HepG2 (cell line): ENCODE measurements around the gene PIM3. TPM values are rescaled to one million over a fixed set of nuclear protein-coding genes. Genes with fewer than 3 reads are reported as not detected.

ENCODE experiments used
- BORCS8-MEF2B ChIP-seq: sonication (generic); formaldehyde crosslinking; IDR thresholded peaks from 2 replicates; pipeline ENCODE4 v1.8.0; 2022; ENCODE audit warnings: mild to moderate bottlenecking, missing genetic modification reagents
- CBX1 ChIP-seq: IDR thresholded peaks from one replicate; pipeline ENCODE4 v1.6.1; 2016; ENCODE audit warnings: antibody characterized with exemption, low read depth
- CBX2 ChIP-seq, 2 experiments: fragments of 200-600 bp in 1 of 2; sonication (generic); formaldehyde crosslinking in 1 of 2; IDR thresholded peaks; 2 replicates each; pipeline versions ENCODE4 v1.7.0 to v1.8.1; 2018 to 2022; ENCODE audit warnings: low read depth in 2 of 2, low read length in 1 of 2, mild to moderate bottlenecking in 1 of 2, missing genetic modification reagents in 1 of 2
- CHCHD3 ChIP-seq: sonication (generic); formaldehyde crosslinking; IDR thresholded peaks from 2 replicates; pipeline ENCODE4 v1.8.0; 2022; ENCODE audit warnings: mild to moderate bottlenecking, missing genetic modification reagents, moderate library complexity
- FOSL2 ChIP-seq: sonication (generic); formaldehyde crosslinking; IDR thresholded peaks from 2 replicates; pipeline ENCODE4 v1.4.0; 2020; ENCODE audit warnings: missing genetic modification reagents
- GATAD2A ChIP-seq: IDR thresholded peaks from 2 replicates; pipeline ENCODE4 v1.6.1; 2016
- NCOR1 ChIP-seq: fragments of 200-600 bp; sonication (generic); IDR thresholded peaks from 2 replicates; pipeline ENCODE4 v1.7.0; 2017; ENCODE audit warnings: antibody characterized with exemption, low read length, borderline replicate concordance
- NFIC ChIP-seq: IDR thresholded peaks from 2 replicates; pipeline ENCODE4 v1.6.1; 2012; ENCODE audit warnings: mild to moderate bottlenecking, low read length, inconsistent platforms
- RFXAP ChIP-seq: sonication (generic); formaldehyde crosslinking; IDR thresholded peaks from 2 replicates; pipeline ENCODE4 v1.4.0; 2020; ENCODE audit warnings: missing genetic modification reagents, borderline replicate concordance
- TMF1 ChIP-seq: sonication (generic); formaldehyde crosslinking; IDR thresholded peaks from 2 replicates; pipeline ENCODE4 v1.8.1; 2022; ENCODE audit warnings: low read depth, missing genetic modification reagents
- XBP1 ChIP-seq: sonication (generic); formaldehyde crosslinking; IDR thresholded peaks from 2 replicates; pipeline ENCODE4 v1.5.0; 2020; ENCODE audit warnings: missing genetic modification reagents
- ZFAT ChIP-seq: sonication (generic); formaldehyde crosslinking; conservative IDR thresholded peaks from 2 replicates; pipeline ENCODE4 v1.8.1; 2023; ENCODE audit warnings: missing genetic modification reagents, inconsistent platforms
- ZFP36L1 ChIP-seq: sonication (generic); formaldehyde crosslinking; IDR thresholded peaks from 2 replicates; pipeline ENCODE4 v1.8.0; 2022; ENCODE audit warnings: mild to moderate bottlenecking, missing genetic modification reagents, moderate library complexity
- ZNF350 ChIP-seq: sonication (generic); formaldehyde crosslinking; IDR thresholded peaks from 2 replicates; pipeline ENCODE4 v1.4.0; 2020; ENCODE audit warnings: mild to moderate bottlenecking, low read depth, missing genetic modification reagents, borderline replicate concordance
- ZNF383 ChIP-seq: sonication (generic); formaldehyde crosslinking; IDR thresholded peaks from 2 replicates; pipeline ENCODE4 v1.4.0; 2020; ENCODE audit warnings: missing genetic modification reagents, mild to moderate bottlenecking, borderline replicate concordance
- ZNF761 ChIP-seq: sonication (generic); formaldehyde crosslinking; conservative IDR thresholded peaks from 2 replicates; pipeline ENCODE4 v1.4.0; 2020; ENCODE audit warnings: mild to moderate bottlenecking, missing genetic modification reagents
- ZNF816 ChIP-seq: sonication (generic); formaldehyde crosslinking; IDR thresholded peaks from 2 replicates; pipeline ENCODE4 v1.8.0; 2022; ENCODE audit warnings: missing genetic modification reagents, mild to moderate bottlenecking, borderline replicate concordance
- ZSCAN25 ChIP-seq: sonication (generic); formaldehyde crosslinking; IDR thresholded peaks from 2 replicates; pipeline ENCODE4 v1.8.0; 2022; ENCODE audit warnings: mild to moderate bottlenecking, missing genetic modification reagents
- polyA plus RNA-seq, 8 experiments: library from polyadenylated mRNA; depleted of rRNA in 3 of 8; stranded (reverse) in 7 of 8; unstranded in 1 of 8; fragments of >200 nt; fragmentation: Illumina TruSeq in 4 of 8; extraction: Trizol in 4 of 8; gene quantifications; 2 replicates each; pipeline versions ENCODE4 v1.2.1 to v1.2.3, GENCODE V29; 2011 to 2016; ENCODE audit warnings: low read depth in 4 of 8, missing spikeins in 1 of 8, mixed read lengths in 1 of 8; ENCODE audit not compliant: insufficient read depth in 1 of 8
- total RNA-seq, 5 experiments: library from RNA; depleted of rRNA; stranded (reverse); fragments of >200 nt; fragmentation: Illumina TruSeq; extraction: Trizol; gene quantifications; 2 replicates each; pipeline ENCODE4 v1.2.3, GENCODE V29; 2016; ENCODE audit warnings: low read depth in 1 of 5
- TF ChIP-seq, protein P1 (sequence below): sonication (generic); formaldehyde crosslinking; IDR thresholded peaks from 2 replicates; pipeline ENCODE4 v1.4.0; 2020; ENCODE audit warnings: missing genetic modification reagents, borderline replicate concordance
- TF ChIP-seq, protein P2 (sequence below): sonication (generic); formaldehyde crosslinking; IDR thresholded peaks from 2 replicates; pipeline ENCODE4 v1.5.0; 2020; ENCODE audit warnings: mild to moderate bottlenecking, low read depth, missing genetic modification reagents, borderline replicate concordance
- TF ChIP-seq, protein P3 (sequence below): IDR thresholded peaks from 2 replicates; pipeline ENCODE4 v1.6.1; 2016; ENCODE audit warnings: low read depth, missing genetic modification reagents, missing compliant biosample characterization

PIM3 gene
- total and polyA plus RNA-seq, 2 of the 13 experiments (the other 11 are each of a cell fraction or from before 2014, with no cell fraction given), result 21.6 to 31.2 TPM

DNA sequence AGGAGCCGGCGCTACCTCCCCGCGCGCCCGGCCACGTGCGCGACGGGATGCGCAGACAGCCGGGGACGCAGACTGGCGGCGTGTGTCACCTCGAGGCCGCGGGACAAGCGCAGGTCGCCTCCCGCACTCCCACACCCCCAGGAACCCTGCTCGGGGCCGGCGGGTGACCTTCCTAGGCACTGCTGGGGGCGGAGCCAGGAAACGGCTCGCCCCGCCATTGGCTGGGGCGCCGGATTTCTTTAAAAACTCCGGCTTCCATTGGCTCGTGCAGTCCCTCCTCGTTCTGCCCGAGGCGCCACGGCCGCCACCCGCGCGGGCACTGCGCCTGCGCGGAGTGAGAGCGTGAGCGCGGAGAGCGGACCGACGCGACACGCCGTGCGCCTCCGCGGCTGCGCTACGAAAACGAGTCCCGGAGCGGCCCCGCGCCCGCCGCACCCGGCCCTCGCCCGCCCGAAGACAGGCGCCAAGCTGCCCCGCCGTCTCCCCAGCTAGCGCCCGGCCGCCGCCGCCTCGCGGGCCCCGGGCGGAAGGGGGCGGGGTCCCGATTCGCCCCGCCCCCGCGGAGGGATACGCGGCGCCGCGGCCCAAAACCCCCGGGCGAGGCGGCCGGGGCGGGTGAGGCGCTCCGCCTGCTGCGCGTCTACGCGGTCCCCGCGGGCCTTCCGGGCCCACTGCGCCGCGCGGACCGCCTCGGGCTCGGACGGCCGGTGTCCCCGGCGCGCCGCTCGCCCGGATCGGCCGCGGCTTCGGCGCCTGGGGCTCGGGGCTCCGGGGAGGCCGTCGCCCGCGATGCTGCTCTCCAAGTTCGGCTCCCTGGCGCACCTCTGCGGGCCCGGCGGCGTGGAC is at the start of gene PIM3 (continued):
- TF ChIP-seq, protein P1, sequence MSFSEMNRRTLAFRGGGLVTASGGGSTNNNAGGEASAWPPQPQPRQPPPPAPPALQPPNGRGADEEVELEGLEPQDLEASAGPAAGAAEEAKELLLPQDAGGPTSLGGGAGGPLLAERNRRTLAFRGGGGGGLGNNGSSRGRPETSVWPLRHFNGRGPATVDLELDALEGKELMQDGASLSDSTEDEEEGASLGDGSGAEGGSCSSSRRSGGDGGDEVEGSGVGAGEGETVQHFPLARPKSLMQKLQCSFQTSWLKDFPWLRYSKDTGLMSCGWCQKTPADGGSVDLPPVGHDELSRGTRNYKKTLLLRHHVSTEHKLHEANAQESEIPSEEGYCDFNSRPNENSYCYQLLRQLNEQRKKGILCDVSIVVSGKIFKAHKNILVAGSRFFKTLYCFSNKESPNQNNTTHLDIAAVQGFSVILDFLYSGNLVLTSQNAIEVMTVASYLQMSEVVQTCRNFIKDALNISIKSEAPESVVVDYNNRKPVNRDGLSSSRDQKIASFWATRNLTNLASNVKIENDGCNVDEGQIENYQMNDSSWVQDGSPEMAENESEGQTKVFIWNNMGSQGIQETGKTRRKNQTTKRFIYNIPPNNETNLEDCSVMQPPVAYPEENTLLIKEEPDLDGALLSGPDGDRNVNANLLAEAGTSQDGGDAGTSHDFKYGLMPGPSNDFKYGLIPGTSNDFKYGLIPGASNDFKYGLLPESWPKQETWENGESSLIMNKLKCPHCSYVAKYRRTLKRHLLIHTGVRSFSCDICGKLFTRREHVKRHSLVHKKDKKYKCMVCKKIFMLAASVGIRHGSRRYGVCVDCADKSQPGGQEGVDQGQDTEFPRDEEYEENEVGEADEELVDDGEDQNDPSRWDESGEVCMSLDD, result peak; percentile 71; the same call in 1 of the 2 replicates
- TF ChIP-seq GATAD2A, result no peak
- TF ChIP-seq NFIC, result no peak
- TF ChIP-seq ZNF383 (CRISPR knock-in tag), result no peak
- peak; percentile 35; the same call in 1 of the 2 replicates for TF ChIP-seq CHCHD3 (CRISPR knock-in tag)
- TF ChIP-seq CBX2 (IDR thresholded peaks at IDR 0.05; ENCODE audit: low read depth, low read length), result no peak
- no peak for TF ChIP-seq CBX2 (CRISPR knock-in tag; IDR thresholded peaks at IDR 0.05; ENCODE audit: low read depth)
- no peak for TF ChIP-seq ZNF350 (CRISPR knock-in tag)
- no peak for TF ChIP-seq RFXAP
- TF ChIP-seq ZNF816 (CRISPR knock-in tag), result no peak; the same call in 1 of the 2 replicates
- peak; percentile 59; the same call in 1 of the 2 replicates for TF ChIP-seq TMF1 (CRISPR knock-in tag)
- TF ChIP-seq NCOR1, result no peak
- peak; percentile 43; the same call in 1 of the 2 replicates for TF ChIP-seq FOSL2 (CRISPR knock-in tag)
- TF ChIP-seq ZNF761 (CRISPR knock-in tag), result no peak; the same call in 1 of the 2 replicates
- TF ChIP-seq ZSCAN25 (CRISPR knock-in tag), result no peak
- TF ChIP-seq ZFAT (CRISPR knock-in tag), result no peak; the same call in 1 of the 2 replicates
- 0 out of 2 replicates have a peak, but pooled peaks have one; percentile 2 for TF ChIP-seq ZFP36L1
- TF ChIP-seq XBP1 (CRISPR knock-in tag), result no peak
- peak; percentile 5 for TF ChIP-seq CBX1
- TF ChIP-seq, protein P2, sequence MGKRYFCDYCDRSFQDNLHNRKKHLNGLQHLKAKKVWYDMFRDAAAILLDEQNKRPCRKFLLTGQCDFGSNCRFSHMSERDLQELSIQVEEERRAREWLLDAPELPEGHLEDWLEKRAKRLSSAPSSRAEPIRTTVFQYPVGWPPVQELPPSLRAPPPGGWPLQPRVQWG (CRISPR knock-in tag), result no peak
- TF ChIP-seq BORCS8-MEF2B (CRISPR knock-in tag), result peak; percentile 61; the same call in 1 of the 2 replicates
- TF ChIP-seq, protein P3, sequence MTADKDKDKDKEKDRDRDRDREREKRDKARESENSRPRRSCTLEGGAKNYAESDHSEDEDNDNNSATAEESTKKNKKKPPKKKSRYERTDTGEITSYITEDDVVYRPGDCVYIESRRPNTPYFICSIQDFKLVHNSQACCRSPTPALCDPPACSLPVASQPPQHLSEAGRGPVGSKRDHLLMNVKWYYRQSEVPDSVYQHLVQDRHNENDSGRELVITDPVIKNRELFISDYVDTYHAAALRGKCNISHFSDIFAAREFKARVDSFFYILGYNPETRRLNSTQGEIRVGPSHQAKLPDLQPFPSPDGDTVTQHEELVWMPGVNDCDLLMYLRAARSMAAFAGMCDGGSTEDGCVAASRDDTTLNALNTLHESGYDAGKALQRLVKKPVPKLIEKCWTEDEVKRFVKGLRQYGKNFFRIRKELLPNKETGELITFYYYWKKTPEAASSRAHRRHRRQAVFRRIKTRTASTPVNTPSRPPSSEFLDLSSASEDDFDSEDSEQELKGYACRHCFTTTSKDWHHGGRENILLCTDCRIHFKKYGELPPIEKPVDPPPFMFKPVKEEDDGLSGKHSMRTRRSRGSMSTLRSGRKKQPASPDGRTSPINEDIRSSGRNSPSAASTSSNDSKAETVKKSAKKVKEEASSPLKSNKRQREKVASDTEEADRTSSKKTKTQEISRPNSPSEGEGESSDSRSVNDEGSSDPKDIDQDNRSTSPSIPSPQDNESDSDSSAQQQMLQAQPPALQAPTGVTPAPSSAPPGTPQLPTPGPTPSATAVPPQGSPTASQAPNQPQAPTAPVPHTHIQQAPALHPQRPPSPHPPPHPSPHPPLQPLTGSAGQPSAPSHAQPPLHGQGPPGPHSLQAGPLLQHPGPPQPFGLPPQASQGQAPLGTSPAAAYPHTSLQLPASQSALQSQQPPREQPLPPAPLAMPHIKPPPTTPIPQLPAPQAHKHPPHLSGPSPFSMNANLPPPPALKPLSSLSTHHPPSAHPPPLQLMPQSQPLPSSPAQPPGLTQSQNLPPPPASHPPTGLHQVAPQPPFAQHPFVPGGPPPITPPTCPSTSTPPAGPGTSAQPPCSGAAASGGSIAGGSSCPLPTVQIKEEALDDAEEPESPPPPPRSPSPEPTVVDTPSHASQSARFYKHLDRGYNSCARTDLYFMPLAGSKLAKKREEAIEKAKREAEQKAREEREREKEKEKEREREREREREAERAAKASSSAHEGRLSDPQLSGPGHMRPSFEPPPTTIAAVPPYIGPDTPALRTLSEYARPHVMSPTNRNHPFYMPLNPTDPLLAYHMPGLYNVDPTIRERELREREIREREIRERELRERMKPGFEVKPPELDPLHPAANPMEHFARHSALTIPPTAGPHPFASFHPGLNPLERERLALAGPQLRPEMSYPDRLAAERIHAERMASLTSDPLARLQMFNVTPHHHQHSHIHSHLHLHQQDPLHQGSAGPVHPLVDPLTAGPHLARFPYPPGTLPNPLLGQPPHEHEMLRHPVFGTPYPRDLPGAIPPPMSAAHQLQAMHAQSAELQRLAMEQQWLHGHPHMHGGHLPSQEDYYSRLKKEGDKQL (CRISPR knock-in tag), result 0 out of 2 replicates have a peak, but pooled peaks have one; percentile 21
